Natural killer cell (primary cell): ENCODE results near the gene TRHDE. TPM values are rescaled to one million over a fixed set of nuclear protein-coding genes. Genes with fewer than 3 reads are reported as not detected.

ENCODE experiments used
- ATAC-seq, 3 donors: fragments of 150-1000 bp in 2 of 3; fragments of 200-7000 bp in 1 of 3; cut with Tn5 transposase; 1 replicate in 1 of 3; 2 replicates in 2 of 3; pipeline ENCODE4 v1.10.0; 2021; ENCODE audit warnings: mild to moderate bottlenecking in 2 of 3, moderate library complexity in 2 of 3
- DNase-seq, 2 donors: peaks; one replicate each; pipeline versions ENCODE4 v3.0.0 to v3.0.0-alpha.2; 2013 to 2021; ENCODE audit warnings: mixed read lengths in 1 of 2
- H3K27ac ChIP-seq: one replicate; pipeline ENCODE4 v1.5.1; 2013; ENCODE audit warnings: mild to moderate bottlenecking, low read length
- H3K27me3 ChIP-seq: one replicate; pipeline ENCODE4 v1.6.1; 2013; ENCODE audit warnings: low read length; ENCODE audit not compliant: control insufficient read depth, insufficient read depth
- H3K36me3 ChIP-seq: one replicate; pipeline ENCODE4 v1.6.1; 2013; ENCODE audit warnings: low read length; ENCODE audit not compliant: control insufficient read depth, insufficient read depth
- H3K4me1 ChIP-seq: one replicate; pipeline ENCODE4 v1.6.1; 2013; ENCODE audit warnings: low read length; ENCODE audit not compliant: control insufficient read depth, insufficient read depth
- H3K4me3 ChIP-seq: one replicate; pipeline ENCODE4 v1.5.1; 2013; ENCODE audit warnings: low read length
- H3K9me3 ChIP-seq: one replicate; pipeline ENCODE4 v1.6.1; 2013; ENCODE audit warnings: low read length; ENCODE audit not compliant: control insufficient read depth, insufficient read depth
- H3K27ac Mint-ChIP-seq, 2 donors: one replicate each; pipeline ENCODE4 v1.8.0; 2022; ENCODE audit warnings: mild to moderate bottlenecking in 2 of 2, mixed read lengths in 2 of 2, moderate library complexity in 1 of 2
- H3K27me3 Mint-ChIP-seq, 2 donors: one replicate each; pipeline ENCODE4 v1.8.0; 2022; ENCODE audit warnings: low read depth in 2 of 2, mixed read lengths in 2 of 2
- H3K36me3 Mint-ChIP-seq: one replicate; pipeline ENCODE4 v1.8.0; 2022; ENCODE audit warnings: mixed read lengths
- H3K4me1 Mint-ChIP-seq, 2 donors: one replicate each; pipeline ENCODE4 v1.8.0; 2022; ENCODE audit warnings: mixed read lengths in 2 of 2
- H3K4me3 Mint-ChIP-seq: one replicate; pipeline ENCODE4 v1.8.0; 2022; ENCODE audit warnings: mild to moderate bottlenecking, moderate library complexity, mixed read lengths
- H3K9me3 Mint-ChIP-seq, 2 donors: one replicate each; pipeline ENCODE4 v1.8.0; 2022; ENCODE audit warnings: mixed read lengths in 2 of 2
- WGBS: methylation state at CpG from one replicate; pipeline ENCODE4 v1.1.7; 2013; ENCODE audit warnings: missing lambda C conversion rate; ENCODE audit not compliant: insufficient coverage; 5-methylcytosine and 5-hydroxymethylcytosine counted together
- intact Hi-C: fragments of 100-400 bp; cut with micrococcal nuclease; formaldehyde crosslinking; loops from one replicate; pipeline ENCODE4 v1.14.2; 2022
- total RNA-seq, 4 donors: library from RNA; stranded (reverse); fragments of 120-200 nt in 1 of 4; gene quantifications; one replicate each; pipeline versions ENCODE4 v1.2.3 to v1.2.4, GENCODE V29; 2013 to 2022
- TF ChIP-seq, protein P1 (sequence below): fragments of 200-600 bp; IDR thresholded peaks from one replicate; pipeline ENCODE4 v1.8.0; 2022; ENCODE audit warnings: antibody characterized with exemption

TRHDE gene
- total RNA-seq, 3 donors from 2014 or later (not counting 1 experiment from before 2014, with no cell fraction given) = 0.33 TPM; not detected in 2

GRCh38 chr12:72349491-72349890 is 77.3 kb downstream of the TRHDE start:
- intact Hi-C loops = no loop called here
- no peak for ATAC-seq
- Mint-ChIP-seq H3K4me3 (no peak overlapping the region), H3K36me3 (no peaks in the 10 kb centered on the region), H3K9me3 (peaks cover 0 to 10% of the 10 kb centered on the region in 2 donors), H3K27ac (no peak overlapping the region), H3K27me3 (no peaks in the 10 kb centered on the region), H3K4me1 (no peaks in the 10 kb centered on the region)
- TF ChIP-seq, protein P1, sequence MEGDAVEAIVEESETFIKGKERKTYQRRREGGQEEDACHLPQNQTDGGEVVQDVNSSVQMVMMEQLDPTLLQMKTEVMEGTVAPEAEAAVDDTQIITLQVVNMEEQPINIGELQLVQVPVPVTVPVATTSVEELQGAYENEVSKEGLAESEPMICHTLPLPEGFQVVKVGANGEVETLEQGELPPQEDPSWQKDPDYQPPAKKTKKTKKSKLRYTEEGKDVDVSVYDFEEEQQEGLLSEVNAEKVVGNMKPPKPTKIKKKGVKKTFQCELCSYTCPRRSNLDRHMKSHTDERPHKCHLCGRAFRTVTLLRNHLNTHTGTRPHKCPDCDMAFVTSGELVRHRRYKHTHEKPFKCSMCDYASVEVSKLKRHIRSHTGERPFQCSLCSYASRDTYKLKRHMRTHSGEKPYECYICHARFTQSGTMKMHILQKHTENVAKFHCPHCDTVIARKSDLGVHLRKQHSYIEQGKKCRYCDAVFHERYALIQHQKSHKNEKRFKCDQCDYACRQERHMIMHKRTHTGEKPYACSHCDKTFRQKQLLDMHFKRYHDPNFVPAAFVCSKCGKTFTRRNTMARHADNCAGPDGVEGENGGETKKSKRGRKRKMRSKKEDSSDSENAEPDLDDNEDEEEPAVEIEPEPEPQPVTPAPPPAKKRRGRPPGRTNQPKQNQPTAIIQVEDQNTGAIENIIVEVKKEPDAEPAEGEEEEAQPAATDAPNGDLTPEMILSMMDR = no peak
- H3K27me3 ChIP-seq = no peaks in the 10 kb centered on the region
- no peak overlapping the region for H3K4me3 ChIP-seq
- 80% methylated on average over 1 of the region's 3 CpGs for WGBS
- no peaks in the 10 kb centered on the region for H3K4me1 ChIP-seq
- no peaks in the 10 kb centered on the region for H3K36me3 ChIP-seq
- no peak overlapping the region for H3K27ac ChIP-seq
- no peak for DNase-seq
- no peaks in the 10 kb centered on the region for H3K9me3 ChIP-seq

DNA sequence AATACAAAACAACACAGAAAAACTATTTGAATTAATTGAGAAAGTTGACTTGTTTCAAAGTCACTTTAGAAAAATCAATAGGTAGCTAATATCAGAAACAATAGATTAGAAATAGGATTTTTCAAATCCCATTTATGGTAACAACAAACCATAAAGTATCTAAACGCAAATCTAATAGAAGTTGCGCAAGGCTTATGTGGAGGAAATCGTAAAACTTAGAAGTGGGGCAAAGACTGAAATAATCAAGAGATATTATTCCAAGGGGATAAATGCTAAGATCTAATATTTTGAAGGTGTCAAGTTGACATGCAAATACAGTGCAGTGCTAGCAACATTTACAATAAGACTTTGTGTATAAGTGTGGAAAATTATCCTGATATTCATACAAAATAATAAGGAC is 87.2 kb downstream of the TRHDE start:
- Mint-ChIP-seq H3K27ac (no peak overlapping the region), H3K27me3 (no peaks in the 10 kb centered on the region), H3K4me3 (no peak overlapping the region), H3K36me3 (no peaks in the 10 kb centered on the region), H3K9me3 (peaks cover 8 to 12% of the 10 kb centered on the region in 2 donors), H3K4me1 (no peaks in the 10 kb centered on the region)
- H3K27me3 ChIP-seq = no peaks in the 10 kb centered on the region
- no peaks in the 10 kb centered on the region for H3K4me1 ChIP-seq
- no peak overlapping the region for H3K27ac ChIP-seq
- ATAC-seq (no peak), DNase-seq (no peak)
- 100% methylated on average over 2 of the region's 3 CpGs for WGBS
- H3K4me3 ChIP-seq = no peak overlapping the region
- TF ChIP-seq, protein P1 = no peak
- no peaks in the 10 kb centered on the region for H3K9me3 ChIP-seq
- intact Hi-C loops = no loop called here
- H3K36me3 ChIP-seq = no peaks in the 10 kb centered on the region

- Mint-ChIP-seq H3K27me3 (no peaks in the 10 kb centered on the region), H3K4me3 (no peak overlapping the region), H3K36me3 (no peaks in the 10 kb centered on the region), H3K27ac (no peak overlapping the region), H3K4me1 (no peaks in the 10 kb centered on the region), H3K9me3 (peaks cover 5 to 8% of the 10 kb centered on the region in 2 donors)
- Histone ChIP-seq H3K9me3 (no peaks in the 10 kb centered on the region), H3K4me1 (no peaks in the 10 kb centered on the region), H3K27ac (no peak overlapping the region), H3K36me3 (no peaks in the 10 kb centered on the region), H3K27me3 (no peaks in the 10 kb centered on the region), H3K4me3 (no peak overlapping the region)
- TF ChIP-seq, protein P1 = no peak
- intact Hi-C loops = no loop called here
- no peak for DNase-seq
- no peak for ATAC-seq
Observed at GRCh38 chr12:72365151-72365550, 93.0 kb downstream of the TRHDE start.

DNA sequence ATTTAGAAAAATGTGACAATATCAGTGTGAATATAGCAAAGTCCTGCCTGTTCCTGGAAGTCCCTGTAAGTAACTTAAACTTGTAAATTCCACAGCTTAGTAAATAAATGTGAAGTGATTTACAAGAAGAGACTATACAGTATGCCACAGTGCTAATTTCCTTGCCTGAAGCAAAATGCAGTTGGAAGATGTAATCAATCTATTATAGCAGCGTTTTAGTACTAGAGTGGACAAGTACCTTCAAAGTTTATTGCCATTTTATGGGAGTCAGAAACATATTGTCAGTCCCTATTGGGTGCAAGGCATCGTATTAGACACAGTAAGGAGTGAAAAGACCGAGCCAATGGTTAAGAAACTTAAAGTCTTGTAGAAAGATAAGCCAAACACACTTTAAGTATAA is 94.1 kb downstream of the TRHDE start:
- Mint-ChIP-seq H3K4me1 (no peaks in the 10 kb centered on the region), H3K27ac (no peak overlapping the region), H3K4me3 (no peak overlapping the region), H3K9me3 (peaks cover 4 to 5% of the 10 kb centered on the region in 2 donors), H3K27me3 (no peaks in the 10 kb centered on the region), H3K36me3 (no peaks in the 10 kb centered on the region)
- TF ChIP-seq, protein P1 = no peak
- no peak overlapping the region for H3K4me3 ChIP-seq
- no peaks in the 10 kb centered on the region for H3K9me3 ChIP-seq
- H3K36me3 ChIP-seq = no peaks in the 10 kb centered on the region
- H3K27me3 ChIP-seq = no peaks in the 10 kb centered on the region
- 94% methylated on average over 3 of the region's 3 CpGs for WGBS
- no peaks in the 10 kb centered on the region for H3K4me1 ChIP-seq
- no peak overlapping the region for H3K27ac ChIP-seq
- DNase-seq (no peak), ATAC-seq (no peak)
- intact Hi-C loops = no loop called here
